ENCODE data around the gene NFAM1.

DNA sequence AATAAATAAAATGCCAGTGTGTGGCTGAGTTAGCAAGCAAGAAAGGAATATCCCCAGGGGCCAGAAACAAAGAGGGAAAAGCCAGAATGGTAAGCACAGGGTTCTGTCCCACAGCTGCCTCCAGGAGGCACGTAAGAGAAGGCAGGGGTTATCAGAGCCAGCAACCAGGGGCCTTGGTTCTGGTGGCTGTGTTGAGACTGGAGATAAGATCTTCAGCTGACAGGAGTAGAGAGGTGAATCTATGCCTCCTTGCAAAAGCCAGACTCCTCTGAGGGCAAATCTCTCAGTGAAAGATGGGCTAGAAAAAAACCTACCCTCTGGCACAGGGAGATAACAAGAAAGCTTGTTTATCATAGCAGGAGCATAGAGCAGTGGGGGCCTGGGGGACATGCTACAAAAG lies 29.8 kb upstream of the NFAM1 start:
- TF ChIP-seq, protein P1, sequence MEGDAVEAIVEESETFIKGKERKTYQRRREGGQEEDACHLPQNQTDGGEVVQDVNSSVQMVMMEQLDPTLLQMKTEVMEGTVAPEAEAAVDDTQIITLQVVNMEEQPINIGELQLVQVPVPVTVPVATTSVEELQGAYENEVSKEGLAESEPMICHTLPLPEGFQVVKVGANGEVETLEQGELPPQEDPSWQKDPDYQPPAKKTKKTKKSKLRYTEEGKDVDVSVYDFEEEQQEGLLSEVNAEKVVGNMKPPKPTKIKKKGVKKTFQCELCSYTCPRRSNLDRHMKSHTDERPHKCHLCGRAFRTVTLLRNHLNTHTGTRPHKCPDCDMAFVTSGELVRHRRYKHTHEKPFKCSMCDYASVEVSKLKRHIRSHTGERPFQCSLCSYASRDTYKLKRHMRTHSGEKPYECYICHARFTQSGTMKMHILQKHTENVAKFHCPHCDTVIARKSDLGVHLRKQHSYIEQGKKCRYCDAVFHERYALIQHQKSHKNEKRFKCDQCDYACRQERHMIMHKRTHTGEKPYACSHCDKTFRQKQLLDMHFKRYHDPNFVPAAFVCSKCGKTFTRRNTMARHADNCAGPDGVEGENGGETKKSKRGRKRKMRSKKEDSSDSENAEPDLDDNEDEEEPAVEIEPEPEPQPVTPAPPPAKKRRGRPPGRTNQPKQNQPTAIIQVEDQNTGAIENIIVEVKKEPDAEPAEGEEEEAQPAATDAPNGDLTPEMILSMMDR (conservative IDR thresholded peaks at IDR 0.05; ENCODE audit: low read depth in 2 of 2) = no peak
- TF ChIP-seq POLR2AphosphoS5 (IDR thresholded peaks at IDR 0.05; ENCODE audit: low read depth) (no peak), EZH2 (IDR thresholded peaks at IDR 0.05; ENCODE audit: low read depth, unreplicated experiment) (no peak), JUNB (IDR thresholded peaks at IDR 0.05; ENCODE audit: unreplicated experiment) (no peak), ZNF114 (CRISPR knock-in tag; IDR thresholded peaks at IDR 0.05) (no peak)
- TF ChIP-seq, protein P2, sequence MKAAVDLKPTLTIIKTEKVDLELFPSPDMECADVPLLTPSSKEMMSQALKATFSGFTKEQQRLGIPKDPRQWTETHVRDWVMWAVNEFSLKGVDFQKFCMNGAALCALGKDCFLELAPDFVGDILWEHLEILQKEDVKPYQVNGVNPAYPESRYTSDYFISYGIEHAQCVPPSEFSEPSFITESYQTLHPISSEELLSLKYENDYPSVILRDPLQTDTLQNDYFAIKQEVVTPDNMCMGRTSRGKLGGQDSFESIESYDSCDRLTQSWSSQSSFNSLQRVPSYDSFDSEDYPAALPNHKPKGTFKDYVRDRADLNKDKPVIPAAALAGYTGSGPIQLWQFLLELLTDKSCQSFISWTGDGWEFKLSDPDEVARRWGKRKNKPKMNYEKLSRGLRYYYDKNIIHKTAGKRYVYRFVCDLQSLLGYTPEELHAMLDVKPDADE (IDR thresholded peaks at IDR 0.05) = no peak
- TF ChIP-seq, protein P3, sequence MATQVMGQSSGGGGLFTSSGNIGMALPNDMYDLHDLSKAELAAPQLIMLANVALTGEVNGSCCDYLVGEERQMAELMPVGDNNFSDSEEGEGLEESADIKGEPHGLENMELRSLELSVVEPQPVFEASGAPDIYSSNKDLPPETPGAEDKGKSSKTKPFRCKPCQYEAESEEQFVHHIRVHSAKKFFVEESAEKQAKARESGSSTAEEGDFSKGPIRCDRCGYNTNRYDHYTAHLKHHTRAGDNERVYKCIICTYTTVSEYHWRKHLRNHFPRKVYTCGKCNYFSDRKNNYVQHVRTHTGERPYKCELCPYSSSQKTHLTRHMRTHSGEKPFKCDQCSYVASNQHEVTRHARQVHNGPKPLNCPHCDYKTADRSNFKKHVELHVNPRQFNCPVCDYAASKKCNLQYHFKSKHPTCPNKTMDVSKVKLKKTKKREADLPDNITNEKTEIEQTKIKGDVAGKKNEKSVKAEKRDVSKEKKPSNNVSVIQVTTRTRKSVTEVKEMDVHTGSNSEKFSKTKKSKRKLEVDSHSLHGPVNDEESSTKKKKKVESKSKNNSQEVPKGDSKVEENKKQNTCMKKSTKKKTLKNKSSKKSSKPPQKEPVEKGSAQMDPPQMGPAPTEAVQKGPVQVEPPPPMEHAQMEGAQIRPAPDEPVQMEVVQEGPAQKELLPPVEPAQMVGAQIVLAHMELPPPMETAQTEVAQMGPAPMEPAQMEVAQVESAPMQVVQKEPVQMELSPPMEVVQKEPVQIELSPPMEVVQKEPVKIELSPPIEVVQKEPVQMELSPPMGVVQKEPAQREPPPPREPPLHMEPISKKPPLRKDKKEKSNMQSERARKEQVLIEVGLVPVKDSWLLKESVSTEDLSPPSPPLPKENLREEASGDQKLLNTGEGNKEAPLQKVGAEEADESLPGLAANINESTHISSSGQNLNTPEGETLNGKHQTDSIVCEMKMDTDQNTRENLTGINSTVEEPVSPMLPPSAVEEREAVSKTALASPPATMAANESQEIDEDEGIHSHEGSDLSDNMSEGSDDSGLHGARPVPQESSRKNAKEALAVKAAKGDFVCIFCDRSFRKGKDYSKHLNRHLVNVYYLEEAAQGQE (IDR thresholded peaks at IDR 0.05; ENCODE audit: unreplicated experiment) = no peak

Data from GM23338 (cell line).